ENCODE data around the gene HSPA4.

DNA sequence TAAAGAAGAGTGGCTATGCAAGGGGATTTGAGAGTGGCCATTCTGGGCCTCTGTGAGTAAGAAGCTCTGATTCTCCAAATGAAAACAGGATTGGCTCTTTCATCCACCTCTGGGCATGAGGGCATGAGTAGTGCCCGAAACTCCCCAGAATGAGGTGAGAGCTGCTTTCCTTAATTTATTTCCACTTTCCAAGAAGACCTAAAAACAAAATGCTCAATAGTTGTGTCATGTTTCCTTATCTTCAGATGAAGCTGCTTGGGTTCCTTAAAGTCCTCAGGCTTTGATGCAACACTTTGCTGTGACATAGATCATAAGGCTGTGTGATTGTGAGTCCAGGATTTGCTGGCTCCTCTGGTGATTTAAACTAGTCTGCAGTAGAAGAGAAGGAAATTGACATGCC lies 22.4 kb upstream of the HSPA4 start:
- TF ChIP-seq CTCF (conservative IDR thresholded peaks at IDR 0.05; ENCODE audit: low read depth in 2 of 2) (no peak), EZH2 (IDR thresholded peaks at IDR 0.05; ENCODE audit: low read depth, unreplicated experiment) (no peak), POLR2AphosphoS5 (IDR thresholded peaks at IDR 0.05; ENCODE audit: low read depth) (no peak), ZNF331 (CRISPR knock-in tag; IDR thresholded peaks at IDR 0.05; ENCODE audit: low read depth) (no peak), JUNB (IDR thresholded peaks at IDR 0.05; ENCODE audit: unreplicated experiment) (no peak), ETS1 (IDR thresholded peaks at IDR 0.05) (no peak), EZH2phosphoT487 (IDR thresholded peaks at IDR 0.05; ENCODE audit: unreplicated experiment) (no peak), REST (IDR thresholded peaks at IDR 0.05; ENCODE audit: unreplicated experiment) (no peak), ZNF114 (CRISPR knock-in tag; IDR thresholded peaks at IDR 0.05) (no peak), STAT1 (IDR thresholded peaks at IDR 0.05; ENCODE audit: unreplicated experiment) (no peak)
- TF ChIP-seq, protein P1, sequence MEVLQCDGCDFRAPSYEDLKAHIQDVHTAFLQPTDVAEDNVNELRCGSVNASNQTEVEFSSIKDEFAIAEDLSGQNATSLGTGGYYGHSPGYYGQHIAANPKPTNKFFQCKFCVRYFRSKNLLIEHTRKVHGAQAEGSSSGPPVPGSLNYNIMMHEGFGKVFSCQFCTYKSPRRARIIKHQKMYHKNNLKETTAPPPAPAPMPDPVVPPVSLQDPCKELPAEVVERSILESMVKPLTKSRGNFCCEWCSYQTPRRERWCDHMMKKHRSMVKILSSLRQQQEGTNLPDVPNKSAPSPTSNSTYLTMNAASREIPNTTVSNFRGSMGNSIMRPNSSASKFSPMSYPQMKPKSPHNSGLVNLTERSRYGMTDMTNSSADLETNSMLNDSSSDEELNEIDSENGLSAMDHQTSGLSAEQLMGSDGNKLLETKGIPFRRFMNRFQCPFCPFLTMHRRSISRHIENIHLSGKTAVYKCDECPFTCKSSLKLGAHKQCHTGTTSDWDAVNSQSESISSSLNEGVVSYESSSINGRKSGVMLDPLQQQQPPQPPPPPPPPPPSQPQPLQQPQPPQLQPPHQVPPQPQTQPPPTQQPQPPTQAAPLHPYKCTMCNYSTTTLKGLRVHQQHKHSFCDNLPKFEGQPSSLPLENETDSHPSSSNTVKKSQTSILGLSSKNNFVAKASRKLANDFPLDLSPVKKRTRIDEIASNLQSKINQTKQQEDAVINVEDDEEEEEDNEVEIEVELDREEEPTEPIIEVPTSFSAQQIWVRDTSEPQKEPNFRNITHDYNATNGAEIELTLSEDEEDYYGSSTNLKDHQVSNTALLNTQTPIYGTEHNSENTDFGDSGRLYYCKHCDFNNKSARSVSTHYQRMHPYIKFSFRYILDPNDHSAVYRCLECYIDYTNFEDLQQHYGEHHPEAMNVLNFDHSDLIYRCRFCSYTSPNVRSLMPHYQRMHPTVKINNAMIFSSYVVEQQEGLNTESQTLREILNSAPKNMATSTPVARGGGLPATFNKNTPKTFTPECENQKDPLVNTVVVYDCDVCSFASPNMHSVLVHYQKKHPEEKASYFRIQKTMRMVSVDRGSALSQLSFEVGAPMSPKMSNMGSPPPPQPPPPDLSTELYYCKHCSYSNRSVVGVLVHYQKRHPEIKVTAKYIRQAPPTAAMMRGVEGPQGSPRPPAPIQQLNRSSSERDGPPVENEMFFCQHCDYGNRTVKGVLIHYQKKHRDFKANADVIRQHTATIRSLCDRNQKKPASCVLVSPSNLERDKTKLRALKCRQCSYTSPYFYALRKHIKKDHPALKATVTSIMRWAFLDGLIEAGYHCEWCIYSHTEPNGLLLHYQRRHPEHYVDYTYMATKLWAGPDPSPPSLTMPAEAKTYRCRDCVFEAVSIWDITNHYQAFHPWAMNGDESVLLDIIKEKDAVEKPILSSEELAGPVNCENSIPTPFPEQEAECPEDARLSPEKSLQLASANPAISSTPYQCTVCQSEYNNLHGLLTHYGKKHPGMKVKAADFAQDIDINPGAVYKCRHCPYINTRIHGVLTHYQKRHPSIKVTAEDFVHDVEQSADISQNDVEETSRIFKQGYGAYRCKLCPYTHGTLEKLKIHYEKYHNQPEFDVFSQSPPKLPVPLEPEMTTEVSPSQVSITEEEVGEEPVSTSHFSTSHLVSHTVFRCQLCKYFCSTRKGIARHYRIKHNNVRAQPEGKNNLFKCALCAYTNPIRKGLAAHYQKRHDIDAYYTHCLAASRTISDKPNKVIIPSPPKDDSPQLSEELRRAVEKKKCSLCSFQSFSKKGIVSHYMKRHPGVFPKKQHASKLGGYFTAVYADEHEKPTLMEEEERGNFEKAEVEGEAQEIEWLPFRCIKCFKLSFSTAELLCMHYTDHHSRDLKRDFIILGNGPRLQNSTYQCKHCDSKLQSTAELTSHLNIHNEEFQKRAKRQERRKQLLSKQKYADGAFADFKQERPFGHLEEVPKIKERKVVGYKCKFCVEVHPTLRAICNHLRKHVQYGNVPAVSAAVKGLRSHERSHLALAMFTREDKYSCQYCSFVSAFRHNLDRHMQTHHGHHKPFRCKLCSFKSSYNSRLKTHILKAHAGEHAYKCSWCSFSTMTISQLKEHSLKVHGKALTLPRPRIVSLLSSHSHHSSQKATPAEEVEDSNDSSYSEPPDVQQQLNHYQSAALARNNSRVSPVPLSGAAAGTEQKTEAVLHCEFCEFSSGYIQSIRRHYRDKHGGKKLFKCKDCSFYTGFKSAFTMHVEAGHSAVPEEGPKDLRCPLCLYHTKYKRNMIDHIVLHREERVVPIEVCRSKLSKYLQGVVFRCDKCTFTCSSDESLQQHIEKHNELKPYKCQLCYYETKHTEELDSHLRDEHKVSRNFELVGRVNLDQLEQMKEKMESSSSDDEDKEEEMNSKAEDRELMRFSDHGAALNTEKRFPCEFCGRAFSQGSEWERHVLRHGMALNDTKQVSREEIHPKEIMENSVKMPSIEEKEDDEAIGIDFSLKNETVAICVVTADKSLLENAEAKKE (CRISPR knock-in tag; IDR thresholded peaks at IDR 0.05) = no peak
